22Rv1 (cell line): ENCODE measurements around the gene ABCG8.

Source experiments
- H3K27ac ChIP-seq: fragments of 450-650 bp; 2 replicates; pipeline ENCODE4 v1.5.1; 2017
- CTCF ChIP-seq: fragments of 450-650 bp; IDR thresholded peaks from 2 replicates; pipeline ENCODE4 v1.5.1; 2017; ENCODE audit warnings: mild to moderate bottlenecking
- ZFX ChIP-seq: fragments of 450-650 bp; IDR thresholded peaks from 2 replicates; pipeline ENCODE4 v1.6.1; 2017; ENCODE audit warnings: antibody characterized with exemption, borderline replicate concordance

The ABCG8 gene

GRCh38 chr2:43839776-43840564, 1.2 kb downstream of the ABCG8 start:
- TF ChIP-seq CTCF (no peak), ZFX (no peak)
- no peak overlapping the region for H3K27ac ChIP-seq

- no peak for TF ChIP-seq ZFX
- TF ChIP-seq CTCF: no peak
- no peak overlapping the region for H3K27ac ChIP-seq
Measured at GRCh38 chr2:43840965-43841364, 2.2 kb downstream of the ABCG8 start.

DNA sequence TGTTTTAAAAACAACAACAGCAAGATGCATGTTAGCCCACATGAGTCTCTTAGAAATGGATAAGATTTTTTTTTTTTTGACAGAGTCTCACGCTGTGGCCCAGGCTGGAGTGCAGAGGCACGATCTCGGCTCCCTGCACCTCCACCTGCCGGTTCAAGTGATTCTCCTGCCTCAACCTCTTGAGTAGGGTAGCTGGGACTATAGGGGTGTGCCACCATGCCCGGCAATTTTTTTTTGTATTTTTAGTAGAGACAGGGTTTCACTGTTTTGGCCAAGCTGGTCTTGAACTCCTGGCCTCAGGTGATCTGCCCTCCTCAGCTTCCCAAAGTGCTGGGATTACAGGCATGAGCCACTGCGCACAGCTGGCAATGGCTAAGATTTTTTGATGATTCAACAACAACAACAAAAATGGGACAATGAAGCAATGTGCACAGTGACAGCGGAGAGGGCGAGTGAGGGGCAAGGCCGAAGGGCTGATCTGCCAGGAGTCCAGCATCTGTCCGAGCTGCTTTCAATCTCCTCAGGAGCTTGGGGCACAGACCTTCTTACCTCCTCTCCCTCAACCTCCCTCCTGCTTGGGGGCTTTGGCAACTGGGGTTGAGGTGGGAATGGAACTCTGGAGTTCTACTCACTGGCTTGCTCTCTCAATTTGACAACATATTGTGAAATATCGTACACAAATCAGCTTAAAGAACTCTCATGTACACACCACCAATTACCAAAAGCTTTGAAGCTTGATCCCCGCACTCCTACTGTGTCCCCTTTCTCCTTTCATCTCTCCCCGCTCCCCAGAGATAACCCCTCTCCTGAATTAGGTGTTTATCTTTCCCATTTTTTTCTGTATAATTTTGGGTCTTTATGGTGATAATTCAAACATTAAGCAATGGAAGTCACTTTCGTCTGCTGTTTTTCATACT, 3.4 kb downstream of the ABCG8 start:
- TF ChIP-seq ZFX: no peak
- no peak for TF ChIP-seq CTCF
- no peak overlapping the region for H3K27ac ChIP-seq

- no peak for TF ChIP-seq CTCF
- no peak for TF ChIP-seq ZFX
- no peak overlapping the region for H3K27ac ChIP-seq
Measured at GRCh38 chr2:43842866-43843226, 4.1 kb downstream of the ABCG8 start.

DNA sequence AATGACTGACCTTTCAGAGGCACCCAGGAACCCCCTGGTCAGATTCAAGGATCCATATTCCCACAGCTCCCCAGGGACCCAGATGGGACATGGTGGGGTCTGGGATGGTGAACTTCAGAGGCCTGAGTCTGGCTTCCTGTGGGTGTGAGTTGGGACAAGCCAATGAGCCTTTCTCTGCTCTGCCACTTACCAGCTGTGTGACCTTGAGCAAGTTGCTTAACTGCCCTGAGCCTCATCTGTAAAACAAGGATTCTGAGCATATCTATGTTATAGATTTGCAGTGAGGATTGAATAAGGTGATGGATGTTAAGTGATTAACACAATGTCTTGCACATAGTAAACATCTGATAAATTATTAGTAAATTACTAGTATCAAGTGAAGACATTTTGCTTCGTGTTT, 6.4 kb downstream of the ABCG8 start:
- TF ChIP-seq CTCF: no peak
- TF ChIP-seq ZFX: no peak
- H3K27ac ChIP-seq: no peak overlapping the region

DNA sequence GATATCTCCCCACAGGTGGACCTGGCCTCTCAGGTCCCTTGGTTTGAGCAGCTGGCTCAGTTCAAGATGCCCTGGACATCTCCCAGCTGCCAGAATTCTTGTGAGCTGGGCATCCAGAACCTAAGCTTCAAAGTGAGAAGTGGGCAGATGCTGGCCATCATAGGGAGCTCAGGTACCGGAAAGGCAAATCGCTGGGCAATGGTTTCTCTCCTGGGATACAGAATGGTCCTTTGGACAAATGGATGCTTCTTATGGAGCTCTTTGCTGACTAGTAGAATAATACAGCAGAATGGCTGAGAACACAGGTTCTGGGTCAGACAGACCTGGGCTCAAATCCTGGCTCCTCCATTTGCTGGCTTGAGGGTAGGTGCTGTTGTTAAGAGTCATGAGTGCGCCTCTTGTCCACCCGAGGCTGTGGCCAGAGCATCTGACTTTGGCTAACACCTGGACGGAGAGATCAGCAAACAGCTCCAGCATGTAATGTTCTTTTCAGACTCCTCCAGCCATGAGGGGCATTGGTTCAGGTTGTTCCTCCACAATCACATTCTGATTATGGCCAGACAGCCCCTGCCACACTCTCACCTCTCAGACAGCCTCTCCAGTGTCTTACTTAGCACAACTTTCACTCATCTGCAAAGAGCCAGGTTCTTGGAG, 7.5 kb downstream of the ABCG8 start:
- no peak for TF ChIP-seq ZFX
- H3K27ac ChIP-seq: no peak overlapping the region

DNA sequence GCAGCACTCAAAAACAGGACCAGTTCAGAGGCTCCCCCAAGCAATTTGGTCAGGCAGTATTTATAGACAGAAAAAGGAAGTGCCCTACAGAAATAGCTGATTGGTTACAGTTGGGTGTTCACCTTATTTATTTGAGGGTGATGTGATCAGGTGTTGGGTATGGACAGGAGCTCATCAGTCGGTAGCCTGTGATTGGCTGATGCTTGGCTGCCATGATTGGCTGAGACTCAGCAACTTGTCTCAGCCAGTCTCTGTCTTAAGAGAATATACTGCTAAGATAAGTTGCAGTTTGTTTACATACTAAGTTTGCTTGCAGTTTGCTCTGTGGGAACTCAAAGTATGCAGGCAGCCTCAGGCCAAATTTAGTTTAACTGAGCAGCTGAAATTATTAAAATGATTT, 9.4 kb downstream of the ABCG8 start:
- H3K27ac ChIP-seq: no peak overlapping the region
- TF ChIP-seq ZFX (no peak), CTCF (no peak)
